AG04449 (cell line): ENCODE data around the gene TMEM60.
A peak's percentile ranks its signal among the peaks of the same experiment; 100 is the strongest.

ENCODE experiments used
- CTCF ChIA-PET: fragments of 350-600 bp; formaldehyde crosslinking; extraction: SDS; loops from one replicate; lab custom pipeline; 2021; ENCODE audit warnings: antibody characterized with exemption; lab: Yijun Ruan, JAX
- POLR2A ChIA-PET: fragments of 400-600, 350-600 bp; formaldehyde crosslinking; extraction: SDS; loops from one replicate; lab custom pipeline; 2020; ENCODE audit warnings: antibody characterized with exemption, inconsistent platforms; lab: Yijun Ruan, JAX
- DNase-seq: peaks from one replicate; pipeline ENCODE4 v3.0.0-alpha.2; 2010; ENCODE audit warnings: low read depth, low spot score
- H3K4me3 ChIP-seq: 2 replicates; pipeline ENCODE4 v1.5.1; 2011; ENCODE audit warnings: low read depth, mild to moderate bottlenecking, control low read depth, low read length
- TF ChIP-seq, protein P1 (sequence below): IDR thresholded peaks from one replicate; pipeline ENCODE4 v1.5.1; 2011; ENCODE audit warnings: mild to moderate bottlenecking, moderate library complexity, low read length, control low read depth, inconsistent platforms; ENCODE audit not compliant: insufficient read depth; ENCODE audit errors: missing control alignments

TMEM60 gene, protein sequence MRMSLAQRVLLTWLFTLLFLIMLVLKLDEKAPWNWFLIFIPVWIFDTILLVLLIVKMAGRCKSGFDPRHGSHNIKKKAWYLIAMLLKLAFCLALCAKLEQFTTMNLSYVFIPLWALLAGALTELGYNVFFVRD

DNA sequence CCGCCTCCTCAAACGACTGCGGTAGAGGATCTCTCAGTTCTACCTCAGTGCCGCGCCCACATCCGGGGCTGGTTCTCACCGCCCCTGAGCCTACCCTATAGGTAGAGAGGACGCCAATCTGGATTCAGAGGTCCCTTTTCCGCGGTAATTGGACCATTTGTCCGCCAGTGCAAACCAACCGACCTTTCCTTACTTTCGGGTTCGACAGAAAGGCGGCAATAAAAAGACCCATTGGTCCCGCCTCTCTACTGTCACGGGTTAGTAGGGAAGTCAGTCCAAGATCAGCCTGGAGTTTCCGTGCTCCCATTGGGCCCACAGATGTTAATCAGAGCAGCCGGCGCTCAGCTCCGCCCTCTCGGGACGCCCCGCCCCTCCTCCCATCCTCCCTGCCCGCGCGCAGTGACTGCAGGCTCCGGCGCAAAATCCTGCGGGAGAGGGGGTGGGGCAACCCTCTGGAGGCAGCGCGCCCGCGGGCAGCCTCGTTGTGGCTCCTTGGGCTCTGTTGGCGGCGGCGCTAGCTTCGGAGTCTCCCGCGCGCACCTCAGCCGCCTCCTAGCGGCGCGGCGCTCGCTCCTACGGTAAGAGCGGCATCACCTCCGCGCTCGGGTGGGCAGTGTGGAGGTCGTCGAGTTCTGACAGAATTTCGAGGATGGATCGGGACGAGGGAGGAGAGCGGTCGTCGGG, at the start of gene TMEM60, which contains the start of gene PHTF2:
Gene TMEM60, minus strand, starts transcription at position 41 of the 684 bp plus-strand sequence. CDS start 4,061 bp downstream, outside the sequence.
Gene PHTF2, plus strand, starts transcription at position 380 of the 684 bp plus-strand sequence.
- DNase-seq = peak; percentile 99
- TF ChIP-seq, protein P1, sequence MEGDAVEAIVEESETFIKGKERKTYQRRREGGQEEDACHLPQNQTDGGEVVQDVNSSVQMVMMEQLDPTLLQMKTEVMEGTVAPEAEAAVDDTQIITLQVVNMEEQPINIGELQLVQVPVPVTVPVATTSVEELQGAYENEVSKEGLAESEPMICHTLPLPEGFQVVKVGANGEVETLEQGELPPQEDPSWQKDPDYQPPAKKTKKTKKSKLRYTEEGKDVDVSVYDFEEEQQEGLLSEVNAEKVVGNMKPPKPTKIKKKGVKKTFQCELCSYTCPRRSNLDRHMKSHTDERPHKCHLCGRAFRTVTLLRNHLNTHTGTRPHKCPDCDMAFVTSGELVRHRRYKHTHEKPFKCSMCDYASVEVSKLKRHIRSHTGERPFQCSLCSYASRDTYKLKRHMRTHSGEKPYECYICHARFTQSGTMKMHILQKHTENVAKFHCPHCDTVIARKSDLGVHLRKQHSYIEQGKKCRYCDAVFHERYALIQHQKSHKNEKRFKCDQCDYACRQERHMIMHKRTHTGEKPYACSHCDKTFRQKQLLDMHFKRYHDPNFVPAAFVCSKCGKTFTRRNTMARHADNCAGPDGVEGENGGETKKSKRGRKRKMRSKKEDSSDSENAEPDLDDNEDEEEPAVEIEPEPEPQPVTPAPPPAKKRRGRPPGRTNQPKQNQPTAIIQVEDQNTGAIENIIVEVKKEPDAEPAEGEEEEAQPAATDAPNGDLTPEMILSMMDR = peak; percentile 80
- ChIA-PET CTCF (interaction anchor here (0.6 to 2.1 kb wide), 15 partner anchors 12 to 147 kb away, joined by 3 to 6 read pairs (median 4); no protein-coding TSS in a partner anchor), POLR2A (interaction anchor here (0.7 to 1.1 kb wide), 5 partner anchors 36 to 1751 kb away, joined by 3 to 7 read pairs (median 3); partner anchors contain the start of genes RSBN1L and STYXL1)
- peak within 1 kb of the TSS; percentile 91 for H3K4me3 ChIP-seq

- no peak for DNase-seq
- TF ChIP-seq, protein P1 = no peak
- POLR2A ChIA-PET = no interaction called here
- CTCF ChIA-PET = interaction anchor here (0.8 kb wide), 1 partner anchor 21 kb away, joined by 3 read pairs; no protein-coding TSS in a partner anchor
- no peak overlapping the region for H3K4me3 ChIP-seq
Observed at GRCh38 chr7:77846317-77847092, 48.3 kb upstream of the TMEM60 start.

- CTCF ChIA-PET = interaction anchor here (1.2 kb wide), 1 partner anchor 91 kb away, joined by 3 read pairs; no protein-coding TSS in a partner anchor
- POLR2A ChIA-PET = no interaction called here
- TF ChIP-seq, protein P1 = no peak
- no peak for DNase-seq
- H3K4me3 ChIP-seq = no peak overlapping the region
Observed at GRCh38 chr7:77843194-77843593, 45.0 kb upstream of the TMEM60 start.

DNA sequence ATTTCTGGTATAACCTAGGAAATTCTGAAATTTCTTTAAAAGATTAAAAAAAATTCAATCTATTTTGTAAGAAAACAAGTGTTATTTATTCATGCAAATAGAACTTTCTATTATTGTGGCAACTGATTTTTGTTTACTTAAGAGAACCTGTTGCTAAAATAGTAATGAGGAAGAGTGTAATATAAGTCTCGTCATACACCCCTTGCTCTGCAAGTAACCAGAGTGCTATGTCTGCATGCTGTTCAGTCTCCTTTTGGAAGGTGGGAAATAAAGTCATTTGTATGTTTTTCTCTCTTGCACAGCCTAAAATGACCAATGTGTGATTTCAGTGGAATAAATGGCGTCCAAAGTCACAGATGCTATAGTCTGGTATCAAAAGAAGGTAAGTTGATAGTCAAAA, 41.7 kb upstream of the TMEM60 start:
- no peak for DNase-seq
- H3K4me3 ChIP-seq = no peak overlapping the region
- TF ChIP-seq, protein P1 = no peak
- ChIA-PET CTCF (no interaction called here), POLR2A (no interaction called here)

- TF ChIP-seq, protein P1 = no peak
- H3K4me3 ChIP-seq = no peak overlapping the region
- CTCF ChIA-PET = no interaction called here
- DNase-seq = no peak
- POLR2A ChIA-PET = no interaction called here
Observed at GRCh38 chr7:77838929-77839491, 40.8 kb upstream of the TMEM60 start.
